Kidney (tissue), 14 donors: ENCODE measurements around the gene RAB13. TPM values are rescaled to one million over a fixed set of nuclear protein-coding genes. Genes with fewer than 3 reads are reported as not detected.

Experiments
- DNase-seq, 5 donors: peaks; one replicate each; pipeline ENCODE4 v3.0.0-alpha.2; 2013 to 2020
- FAIRE-seq: peaks from 2 replicates; lab custom pipeline; 2012; peaks lifted over from hg19 to GRCh38; lab: Jason Lieb, UNC
- H3K27ac ChIP-seq, 2 donors: one replicate each; pipeline ENCODE4 v1.7.0; 2013; ENCODE audit warnings: low read depth in 2 of 2, low read length in 2 of 2, inconsistent platforms in 1 of 2
- H3K27me3 ChIP-seq: one replicate; pipeline ENCODE4 v1.7.1; 2013; ENCODE audit warnings: low read length, inconsistent platforms; ENCODE audit not compliant: control insufficient read depth, insufficient read depth
- H3K36me3 ChIP-seq, 3 donors: one replicate each; pipeline versions ENCODE4 v1.7.0 to v1.7.1; 2013; ENCODE audit warnings: low read length in 3 of 3, control low read depth in 1 of 3, inconsistent platforms in 1 of 3; ENCODE audit not compliant: insufficient read depth in 3 of 3, control insufficient read depth in 2 of 3
- H3K4me1 ChIP-seq, 3 donors: one replicate each; pipeline versions ENCODE4 v1.7.0 to v1.7.1; 2013; ENCODE audit warnings: low read length in 3 of 3, inconsistent platforms in 1 of 3, low read depth in 1 of 3; ENCODE audit not compliant: control insufficient read depth in 2 of 3, insufficient read depth in 2 of 3
- H3K4me3 ChIP-seq, 3 donors: one replicate each; pipeline versions ENCODE4 v1.7.0 to v1.8.1; 2013; ENCODE audit warnings: low read length in 3 of 3, control low read depth in 1 of 3, inconsistent platforms in 1 of 3
- H3K9ac ChIP-seq, 3 donors: one replicate each; pipeline versions ENCODE4 v1.7.0 to v1.7.1; 2013; ENCODE audit warnings: low read length in 3 of 3, control low read depth in 1 of 3, inconsistent platforms in 1 of 3
- H3K9me3 ChIP-seq, 3 donors: one replicate each; pipeline versions ENCODE4 v1.7.0 to v1.7.1; 2013; ENCODE audit warnings: low read length in 3 of 3, control low read depth in 1 of 3, inconsistent platforms in 1 of 3; ENCODE audit not compliant: control insufficient read depth in 2 of 3, insufficient read depth in 1 of 3
- CTCF ChIP-seq: IDR thresholded peaks from 3 replicates; pipeline ENCODE4 v1.5.1; 2012; ENCODE audit warnings: mild to moderate bottlenecking, moderate library complexity, borderline replicate concordance; ENCODE audit not compliant: insufficient read depth; ENCODE audit errors: extremely low read depth
- intact Hi-C: fragments of 100-400 bp; cut with DNase I; formaldehyde crosslinking; loops from one replicate; pipeline ENCODE4 v1.11.1; 2022
- polyA plus RNA-seq: library from polyadenylated mRNA; stranded (reverse); fragments of 350-450 nt; fragmentation: Illumina TruSeq; extraction: RNeasy Lipid Tissue Mini Kit (QIAGEN cat#74804); gene quantifications from one replicate; pipeline ENCODE4 v1.2.3, GENCODE V29; 2014; ENCODE audit warnings: low read depth, low replicate concordance; ENCODE audit not compliant: insufficient read depth
- total RNA-seq: library from RNA; stranded (reverse); fragmentation: NEBNext Ultra II Directional; extraction: Animal tissue kit (Norgen Biotek cat#: 25700); gene quantifications from one replicate; pipeline ENCODE4 v1.2.1, GENCODE V29; 2021
- donor health status: control.
- donor health status: control.
- donor health status: control.
- donor health status: control.
- donor health status: control.
- donor health status: DM: yes; HTN: yes; CAD: no.
- donor health status: Normal renal cell carcinoma (clear cell type).

RAB13 gene
- total and polyA plus RNA-seq, 2 donors from 2014 or later: 142 to 226 TPM

GRCh38 chr1:153968000-153968363, 18.2 kb downstream of the RAB13 start:
- Histone ChIP-seq H3K36me3 (no peaks in the 10 kb centered on the region), H3K9ac (peak overlapping the region; percentile 63 to 87 (median 76)), H3K27ac (peak overlapping the region; percentile 91 to 92), H3K9me3 (no peaks in the 10 kb centered on the region), H3K27me3 (no peaks in the 10 kb centered on the region), H3K4me3 (peak overlapping the region; percentile 72 to 93 (median 85)), H3K4me1 (peaks cover 0 to 8% (median 7%) of the 10 kb centered on the region in 3 donors)
- peak in 2 of 5 donors; percentile 50 to 83 for DNase-seq
- no peak for TF ChIP-seq CTCF
- no peak for FAIRE-seq
- intact Hi-C loops: no loop called here

DNA sequence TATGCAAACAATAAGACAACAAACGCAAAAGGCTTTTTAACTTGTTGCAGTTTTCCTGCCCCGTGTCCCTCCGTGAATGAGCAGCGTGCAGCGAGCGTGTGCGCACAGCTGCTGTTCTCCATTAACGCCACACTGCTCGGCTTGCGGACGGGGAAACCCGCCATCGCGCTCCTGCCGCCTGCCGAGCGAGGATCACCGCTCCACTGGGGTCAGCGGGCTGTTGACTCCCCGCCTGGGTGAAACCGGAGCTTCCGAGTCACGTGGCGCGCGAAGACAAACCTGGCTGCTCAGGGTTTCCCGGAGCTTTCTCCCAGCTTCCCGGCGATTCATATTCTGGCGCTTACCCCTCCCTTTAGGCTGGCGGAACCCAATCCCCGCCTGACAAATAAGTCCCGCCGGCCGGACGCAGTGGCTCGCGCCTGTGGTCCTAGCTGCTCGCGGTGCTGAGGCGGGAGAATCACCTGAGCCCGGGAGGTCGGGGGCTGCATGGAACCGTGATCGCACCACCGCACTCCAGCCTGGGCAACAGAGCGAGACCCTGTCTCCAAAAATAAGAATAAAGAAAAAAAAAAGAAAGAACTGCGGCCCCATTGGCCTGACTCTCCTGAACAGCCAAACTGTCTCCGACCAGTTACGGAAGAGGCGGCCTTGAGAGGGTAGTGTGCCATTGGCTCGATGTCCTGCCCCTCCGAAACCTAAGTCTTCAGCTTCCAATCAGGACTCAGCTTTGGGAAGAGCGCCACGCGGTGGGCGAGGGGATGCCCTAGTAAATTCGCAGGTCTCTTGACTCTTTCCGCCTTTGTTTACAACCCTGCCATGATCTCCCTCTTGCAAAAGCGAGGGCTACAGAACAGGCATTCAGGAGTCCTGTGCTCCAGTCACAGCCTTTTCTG, 18.8 kb downstream of the RAB13 start, which contains the start of gene CREB3L4:
Gene CREB3L4 (plus strand): TSS at position 796 of the 893 bp plus-strand sequence. CDS start 624 bp downstream, outside the sequence.
- H3K9me3 ChIP-seq: no peaks in the 10 kb centered on the region
- H3K27me3 ChIP-seq: no peaks in the 10 kb centered on the region
- H3K9ac ChIP-seq: peak within 1 kb of the TSS; percentile 76 to 87 (median 87)
- peak within 1 kb of the TSS; percentile 91 to 92 for H3K27ac ChIP-seq
- no peaks in the 10 kb centered on the region for H3K36me3 ChIP-seq
- DNase-seq: peak; percentile 95 to 99 (median 96)
- peak; percentile 3 for FAIRE-seq
- peak; percentile 48 for TF ChIP-seq CTCF
- H3K4me3 ChIP-seq: peak within 1 kb of the TSS; percentile 72 to 93 (median 85)
- intact Hi-C loops: no loop called here
- H3K4me1 ChIP-seq: peaks cover 0 to 15% (median 11%) of the 10 kb centered on the region in 3 donors

GRCh38 chr1:153963850-153964331, 22.2 kb downstream of the RAB13 start:
- Histone ChIP-seq H3K36me3 (peaks cover 0 to 13% (median 5%) of the 10 kb centered on the region in 3 donors), H3K9ac (peak overlapping the region; percentile 61 to 97 (median 96)), H3K27me3 (no peaks in the 10 kb centered on the region), H3K27ac (peak overlapping the region; percentile 96 to 99), H3K4me1 (peaks cover 0 to 28% (median 18%) of the 10 kb centered on the region in 3 donors), H3K9me3 (no peaks in the 10 kb centered on the region), H3K4me3 (peak overlapping the region; percentile 66 to 83 (median 72))
- TF ChIP-seq CTCF: no peak
- intact Hi-C loops: no loop called here
- DNase-seq (peak; percentile 73 to 86 (median 84)), FAIRE-seq (no peak)
